ENCODE measurements around the gene IDI2. TPM values are rescaled to one million over a fixed set of nuclear protein-coding genes. Genes with fewer than 3 reads are reported as not detected.

Gene IDI2
- total RNA-seq, 2 experiments from 2014 or later, result not detected

GRCh38 chr10:1033601-1034000 lies 7.9 kb upstream of the IDI2 start:
- Histone ChIP-seq H3K4me1 (ENCODE audit: insufficient read depth, low read length) (peaks cover 5% of the 10 kb centered on the region), H3K36me3 (ENCODE audit: insufficient read depth, low read length) (peaks cover 12% of the 10 kb centered on the region), H3K27me3 (ENCODE audit: control insufficient read depth in 1 of 2, insufficient read depth in 2 of 2, low read length in 2 of 2) (no peaks in the 10 kb centered on the region), H3K27ac (ENCODE audit: low read depth in 1 of 2, low read length in 2 of 2) (no peak overlapping the region), H3K9me3 (ENCODE audit: control insufficient read depth in 1 of 2, insufficient read depth in 1 of 2, low read length in 2 of 2) (no peaks in the 10 kb centered on the region), H3K4me3 (ENCODE audit: low read length) (no peak overlapping the region)
- no peak overlapping the region for H3K4me3 Mint-ChIP-seq
- no peak for ATAC-seq (ENCODE audit: poor library complexity)
- peaks cover 19% of the 10 kb centered on the region for H3K36me3 Mint-ChIP-seq (ENCODE audit: low read depth)
- DNase-seq, result no peak
- TF ChIP-seq CTCF (IDR thresholded peaks at IDR 0.05), result no peak
- no peaks in the 10 kb centered on the region for H3K27me3 Mint-ChIP-seq
- ChIA-PET POLR2A (no interaction called here), CTCF (no interaction called here)
- H3K9me3 Mint-ChIP-seq, result no peaks in the 10 kb centered on the region
- H3K4me1 Mint-ChIP-seq (ENCODE audit: low read depth), result no peaks in the 10 kb centered on the region
- H3K27ac Mint-ChIP-seq, result no peak overlapping the region
- intact Hi-C loops (cut with DNase I, micrococcal nuclease), result no loop called here

- no peaks in the 10 kb centered on the region for H3K36me3 Mint-ChIP-seq (ENCODE audit: low read depth)
- POLR2A ChIA-PET, result no interaction called here
- no peak for DNase-seq
- Histone ChIP-seq H3K4me1 (ENCODE audit: insufficient read depth, low read length) (no peaks in the 10 kb centered on the region), H3K27ac (ENCODE audit: low read depth in 1 of 2, low read length in 2 of 2) (no peak overlapping the region), H3K36me3 (ENCODE audit: insufficient read depth, low read length) (no peaks in the 10 kb centered on the region), H3K27me3 (ENCODE audit: control insufficient read depth in 1 of 2, insufficient read depth in 2 of 2, low read length in 2 of 2) (no peaks in the 10 kb centered on the region), H3K4me3 (ENCODE audit: low read length) (no peak overlapping the region), H3K9me3 (ENCODE audit: control insufficient read depth in 1 of 2, insufficient read depth in 1 of 2, low read length in 2 of 2) (no peaks in the 10 kb centered on the region)
- CTCF ChIA-PET, result no interaction called here
- no peak overlapping the region for H3K4me3 Mint-ChIP-seq
- intact Hi-C loops (cut with DNase I, micrococcal nuclease), result no loop called here
- no peaks in the 10 kb centered on the region for H3K9me3 Mint-ChIP-seq
- H3K4me1 Mint-ChIP-seq (ENCODE audit: low read depth), result no peaks in the 10 kb centered on the region
- ATAC-seq (ENCODE audit: poor library complexity), result no peak
- no peaks in the 10 kb centered on the region for H3K27me3 Mint-ChIP-seq
- no peak overlapping the region for H3K27ac Mint-ChIP-seq
- no peak for TF ChIP-seq CTCF (IDR thresholded peaks at IDR 0.05)
Observed at GRCh38 chr10:1029838-1030237, 4.2 kb upstream of the IDI2 start.

- no peak overlapping the region for H3K27ac ChIP-seq (ENCODE audit: low read depth in 1 of 2, low read length in 2 of 2)
- TF ChIP-seq CTCF (IDR thresholded peaks at IDR 0.05), result no peak
- ATAC-seq (ENCODE audit: poor library complexity) (no peak), DNase-seq (no peak)
- Mint-ChIP-seq H3K9me3 (no peaks in the 10 kb centered on the region), H3K4me1 (ENCODE audit: low read depth) (no peaks in the 10 kb centered on the region), H3K27me3 (no peaks in the 10 kb centered on the region), H3K4me3 (no peak overlapping the region), H3K27ac (no peak overlapping the region), H3K36me3 (ENCODE audit: low read depth) (no peaks in the 10 kb centered on the region)
- no peaks in the 10 kb centered on the region for H3K27me3 ChIP-seq (ENCODE audit: control insufficient read depth in 1 of 2, insufficient read depth in 2 of 2, low read length in 2 of 2)
- no peaks in the 10 kb centered on the region for H3K36me3 ChIP-seq (ENCODE audit: insufficient read depth, low read length)
- no peaks in the 10 kb centered on the region for H3K9me3 ChIP-seq (ENCODE audit: control insufficient read depth in 1 of 2, insufficient read depth in 1 of 2, low read length in 2 of 2)
- POLR2A ChIA-PET, result interaction anchor here (0.9 kb wide), 1 partner anchor 22 kb away, joined by 3 read pairs; the partner anchor contains the start of gene IDI1
- CTCF ChIA-PET, result no interaction called here
- H3K4me1 ChIP-seq (ENCODE audit: insufficient read depth, low read length), result no peaks in the 10 kb centered on the region
- intact Hi-C loops (cut with DNase I, micrococcal nuclease), result no loop called here
- H3K4me3 ChIP-seq (ENCODE audit: low read length), result no peak overlapping the region
Observed at GRCh38 chr10:1026578-1026977, 919 bp upstream of the IDI2 start.

Measured in CD4-positive, alpha-beta T cell (primary cell).